Tongue (tissue), 2 donors: Measurements from ENCODE around the gene CABLES2. TPM values are rescaled to one million over a fixed set of nuclear protein-coding genes. Genes with fewer than 3 reads are reported as not detected.

Experiments used
- DNase-seq: peaks from one replicate; pipeline ENCODE4 v3.0.0-alpha.2; 2015
- total RNA-seq: library from RNA; depleted of rRNA; stranded (reverse); fragments of >200 nt; gene quantifications from one replicate; pipeline ENCODE4 v1.2.3, GENCODE V29; 2014

Gene CABLES2
- total RNA-seq, 1 donor from 2014 or later: 2.1 TPM

GRCh38 chr20:62350629-62351422, 56.3 kb downstream of the CABLES2 start:
- DNase-seq: peak; percentile 50

- DNase-seq: peak; percentile 71
Measured at GRCh38 chr20:62350098-62350628, 56.9 kb downstream of the CABLES2 start.

- no peak for DNase-seq
Measured at GRCh38 chr20:62349556-62350097, 57.5 kb downstream of the CABLES2 start.

- DNase-seq: no peak
Measured at GRCh38 chr20:62348604-62349003, 58.5 kb downstream of the CABLES2 start.

- DNase-seq: no peak
Measured at GRCh38 chr20:62347445-62347844, 59.6 kb downstream of the CABLES2 start.

GRCh38 chr20:62347151-62347404, 60.0 kb downstream of the CABLES2 start:
- DNase-seq: no peak

GRCh38 chr20:62346398-62347150, 60.5 kb downstream of the CABLES2 start:
- no peak for DNase-seq

GRCh38 chr20:62345681-62346370, 61.3 kb downstream of the CABLES2 start:
- no peak for DNase-seq

GRCh38 chr20:62344782-62345181, 62.3 kb downstream of the CABLES2 start:
- DNase-seq: no peak

GRCh38 chr20:62344092-62344491, 63.0 kb downstream of the CABLES2 start:
- no peak for DNase-seq

- DNase-seq: no peak
Measured at GRCh38 chr20:62342910-62343309, 64.2 kb downstream of the CABLES2 start.

- DNase-seq: no peak
Measured at GRCh38 chr20:62339647-62340062, 67.4 kb downstream of the CABLES2 start.

Other genes with a start within 250 kb of the CABLES2 start
- gene MTG2, start 224.3 kb downstream of the CABLES2 start, total RNA-seq: 24.2 TPM
- gene HRH3, start 187.0 kb downstream of the CABLES2 start, total RNA-seq: 0.62 TPM
- 45.0 TPM for gene OSBPL2, start 168.8 kb downstream of the CABLES2 start, total RNA-seq
- 57.2 TPM for gene ADRM1, start 104.3 kb downstream of the CABLES2 start, total RNA-seq
- 96.6 TPM for gene LAMA5, start 40.0 kb downstream of the CABLES2 start, total RNA-seq
- 611 TPM for gene RPS21, start 20.2 kb downstream of the CABLES2 start, total RNA-seq
- 1.0 TPM for gene RBBP8NL, start 20.3 kb upstream of the CABLES2 start, total RNA-seq
- gene GATA5, start 68.7 kb upstream of the CABLES2 start, total RNA-seq: not detected
- gene SLCO4A1, start 235.2 kb upstream of the CABLES2 start, total RNA-seq: 4.1 TPM